PC-3 (cell line): ENCODE data around the gene STH. TPM values are rescaled to one million over a fixed set of nuclear protein-coding genes. Genes with fewer than 3 reads are reported as not detected.

Source experiments
- ATAC-seq: fragments of 200-7000 bp; cut with Tn5 transposase; 2 replicates; pipeline ENCODE4 v1.9.1; 2020; ENCODE audit warnings: mild to moderate bottlenecking, moderate library complexity
- BruUV-seq: library from RNA; stranded (reverse); fragments of 400-500 nt; replicated peaks from 2 replicates; lab custom pipeline; 2021; lab: Mats Ljungman, UMichigan
- CTCF ChIA-PET: fragments of 300-600 bp; sonication (Branson Sonifier 250); formaldehyde crosslinking; loops from one replicate; lab custom pipeline; 2022; ENCODE audit warnings: antibody characterized with exemption; lab: Charles Lee
- POLR2A ChIA-PET: fragments of 300-600 bp; sonication (Branson Sonifier 250); formaldehyde crosslinking; loops from one replicate; lab custom pipeline; 2022; ENCODE audit warnings: antibody characterized with exemption; ENCODE audit not compliant: unreplicated experiment; lab: Charles Lee
- DNase-seq: peaks from one replicate; pipeline ENCODE4 v3.0.0-alpha.2; 2015
- H2AFZ ChIP-seq: fragments of 300-600 bp; sonication (generic); 2 replicates; pipeline ENCODE4 v1.6.0; 2016; ENCODE audit warnings: antibody characterized with exemption, low read length
- H3F3A ChIP-seq: fragments of 300-600 bp; sonication (generic); one replicate; pipeline ENCODE4 v1.6.0; 2017; ENCODE audit warnings: antibody characterized with exemption, low read length, control low read depth, mild to moderate bottlenecking; ENCODE audit not compliant: unreplicated experiment
- H3K27ac ChIP-seq: fragments of 300-600 bp; sonication (generic); 2 replicates; pipeline ENCODE4 v1.5.1; 2016; ENCODE audit warnings: mild to moderate bottlenecking, low read length
- H3K27me3 ChIP-seq: fragments of 300-600 bp; sonication (generic); 2 replicates; pipeline ENCODE4 v1.6.1; 2016; ENCODE audit warnings: low read length, mixed read lengths
- H3K36me3 ChIP-seq: fragments of 300-600 bp; sonication (generic); 2 replicates; pipeline ENCODE4 v1.6.1; 2016; ENCODE audit warnings: low read depth, mixed run types, low read length, mixed read lengths
- H3K4me1 ChIP-seq: fragments of 300-600 bp; sonication (generic); 2 replicates; pipeline ENCODE4 v1.5.1; 2016; ENCODE audit warnings: low read length; ENCODE audit not compliant: insufficient read depth
- H3K4me2 ChIP-seq: fragments of 300-600 bp; sonication (generic); 2 replicates; pipeline ENCODE4 v1.6.0; 2016; ENCODE audit warnings: low read length
- H3K4me3 ChIP-seq: fragments of 300-600 bp; sonication (generic); 2 replicates; pipeline ENCODE4 v1.5.1; 2016; ENCODE audit warnings: mild to moderate bottlenecking, low read length, mixed read lengths
- H3K79me2 ChIP-seq: fragments of 300-600 bp; sonication (generic); 2 replicates; pipeline ENCODE4 v1.6.1; 2017; ENCODE audit warnings: low read length, mixed read lengths
- H3K9ac ChIP-seq: fragments of 300-600 bp; sonication (generic); 2 replicates; pipeline ENCODE4 v1.6.0; 2016; ENCODE audit warnings: mild to moderate bottlenecking, low read length
- H3K9me2 ChIP-seq: fragments of 300-600 bp; sonication (generic); replicated peaks from 2 replicates; pipeline ENCODE4 v1.6.1; 2016; ENCODE audit warnings: mixed run types, low read length, mixed read lengths
- H3K9me3 ChIP-seq: fragments of 300-600 bp; sonication (generic); 2 replicates; pipeline ENCODE4 v1.6.1; 2016; ENCODE audit warnings: low read length, mixed read lengths
- H4K20me1 ChIP-seq: fragments of 300-600 bp; sonication (generic); 2 replicates; pipeline ENCODE4 v1.6.1; 2016; ENCODE audit warnings: low read length, mixed read lengths
- CTCF ChIP-seq: fragments of 300-600 bp; sonication (generic); conservative IDR thresholded peaks from 2 replicates; pipeline ENCODE4 v1.5.1; 2017; ENCODE audit warnings: antibody characterized with exemption, low read depth, mild to moderate bottlenecking, low read length
- EZH2 ChIP-seq: fragments of 300-600 bp; sonication (generic); IDR thresholded peaks from one replicate; pipeline ENCODE4 v1.6.1; 2017; ENCODE audit warnings: antibody characterized with exemption, mild to moderate bottlenecking, low read length; ENCODE audit not compliant: unreplicated experiment
- EZH2phosphoT487 ChIP-seq: fragments of 300-600 bp; sonication (generic); IDR thresholded peaks from 2 replicates; pipeline ENCODE4 v1.6.1; 2018; ENCODE audit warnings: mild to moderate bottlenecking, antibody characterized with exemption, low read length, borderline replicate concordance
- intact Hi-C: fragments of 100-400 bp; cut with micrococcal nuclease; formaldehyde crosslinking; loops from 2 replicates; pipeline ENCODE4 v1.9.0; 2023
- total RNA-seq: library from RNA; depleted of rRNA; stranded (reverse); fragments of >200 nt; gene quantifications from 2 replicates; pipeline ENCODE4 v1.2.3, GENCODE V29; 2014

The STH gene
- total RNA-seq, 1 experiment from 2014 or later, result not detected

GRCh38 chr17:45982791-45983613, 16.0 kb upstream of the STH start:
- H3K4me3 ChIP-seq, result no peak overlapping the region
- H3K27ac ChIP-seq, result no peak overlapping the region
- no peaks in the 10 kb centered on the region for H3K9me3 ChIP-seq
- ChIA-PET CTCF (no interaction called here), POLR2A (no interaction called here)
- no peak overlapping the region for H3K4me2 ChIP-seq
- no peaks in the 10 kb centered on the region for H3K79me2 ChIP-seq
- no peak overlapping the region for H2AFZ ChIP-seq
- no peaks in the 10 kb centered on the region for H3K9me2 ChIP-seq
- no TSS peak for BruUV-seq
- H3K4me1 ChIP-seq, result no peaks in the 10 kb centered on the region
- H3K9ac ChIP-seq, result no peak overlapping the region
- TF ChIP-seq EZH2, result no peak
- no peak for TF ChIP-seq CTCF
- TF ChIP-seq EZH2phosphoT487, result no peak
- intact Hi-C loops, result no loop called here
- ATAC-seq (no peak), DNase-seq (no peak)
- H3F3A ChIP-seq, result no peaks in the 10 kb centered on the region
- H4K20me1 ChIP-seq, result no peaks in the 10 kb centered on the region
- no peaks in the 10 kb centered on the region for H3K36me3 ChIP-seq
- no peaks in the 10 kb centered on the region for H3K27me3 ChIP-seq

DNA sequence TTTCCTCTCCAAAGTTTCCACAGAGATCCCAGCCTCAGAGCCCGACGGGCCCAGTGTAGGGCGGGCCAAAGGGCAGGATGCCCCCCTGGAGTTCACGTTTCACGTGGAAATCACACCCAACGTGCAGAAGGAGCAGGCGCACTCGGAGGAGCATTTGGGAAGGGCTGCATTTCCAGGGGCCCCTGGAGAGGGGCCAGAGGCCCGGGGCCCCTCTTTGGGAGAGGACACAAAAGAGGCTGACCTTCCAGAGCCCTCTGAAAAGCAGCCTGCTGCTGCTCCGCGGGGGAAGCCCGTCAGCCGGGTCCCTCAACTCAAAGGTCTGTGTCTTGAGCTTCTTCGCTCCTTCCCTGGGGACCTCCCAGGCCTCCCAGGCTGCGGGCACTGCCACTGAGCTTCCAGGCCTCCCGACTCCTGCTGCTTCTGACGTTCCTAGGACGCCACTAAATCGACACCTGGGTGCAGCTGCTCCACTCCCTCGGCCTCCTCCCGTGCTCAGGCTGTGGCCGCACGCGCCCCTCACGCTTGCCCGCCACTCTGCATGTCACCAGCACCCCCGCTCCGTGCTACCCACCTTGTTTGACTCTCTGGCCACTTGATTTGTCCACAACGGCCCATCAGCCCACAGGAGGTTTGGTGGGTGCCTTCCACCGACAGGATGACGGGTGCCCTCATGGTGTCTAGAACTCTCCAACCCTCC, 15.3 kb upstream of the STH start:
- BruUV-seq, result no TSS peak
- DNase-seq, result no peak
- intact Hi-C loops, result no loop called here
- no peaks in the 10 kb centered on the region for H4K20me1 ChIP-seq
- no peak overlapping the region for H3K27ac ChIP-seq
- no peaks in the 10 kb centered on the region for H3K36me3 ChIP-seq
- no peaks in the 10 kb centered on the region for H3K79me2 ChIP-seq
- ChIA-PET POLR2A (no interaction called here), CTCF (no interaction called here)
- H3K9me2 ChIP-seq, result no peaks in the 10 kb centered on the region
- TF ChIP-seq EZH2 (no peak), CTCF (no peak), EZH2phosphoT487 (no peak)
- no peak overlapping the region for H3K4me3 ChIP-seq
- no peak for ATAC-seq
- H3F3A ChIP-seq, result no peaks in the 10 kb centered on the region
- no peak overlapping the region for H3K9ac ChIP-seq
- no peaks in the 10 kb centered on the region for H3K9me3 ChIP-seq
- H3K4me2 ChIP-seq, result no peak overlapping the region
- H3K4me1 ChIP-seq, result no peaks in the 10 kb centered on the region
- H3K27me3 ChIP-seq, result no peaks in the 10 kb centered on the region
- H2AFZ ChIP-seq, result no peak overlapping the region

GRCh38 chr17:45984368-45984767, 14.7 kb upstream of the STH start:
- no peak overlapping the region for H3K27ac ChIP-seq
- H3K4me2 ChIP-seq, result no peak overlapping the region
- no peak overlapping the region for H2AFZ ChIP-seq
- H3K4me1 ChIP-seq, result no peaks in the 10 kb centered on the region
- intact Hi-C loops, result no loop called here
- ATAC-seq (no peak), DNase-seq (no peak)
- H4K20me1 ChIP-seq, result no peaks in the 10 kb centered on the region
- H3K36me3 ChIP-seq, result no peaks in the 10 kb centered on the region
- no peaks in the 10 kb centered on the region for H3K79me2 ChIP-seq
- H3K9me2 ChIP-seq, result no peaks in the 10 kb centered on the region
- no peak overlapping the region for H3K4me3 ChIP-seq
- no peak overlapping the region for H3K9ac ChIP-seq
- no peaks in the 10 kb centered on the region for H3K9me3 ChIP-seq
- ChIA-PET POLR2A (no interaction called here), CTCF (no interaction called here)
- BruUV-seq, result no TSS peak
- no peaks in the 10 kb centered on the region for H3F3A ChIP-seq
- TF ChIP-seq EZH2 (no peak), EZH2phosphoT487 (no peak)
- no peaks in the 10 kb centered on the region for H3K27me3 ChIP-seq
